ENCODE data around the gene SLC22A16. TPM values are rescaled to one million over a fixed set of nuclear protein-coding genes. Genes with fewer than 3 reads are reported as not detected.
A peak's percentile ranks its signal among the peaks of the same experiment; 100 is the strongest.

SLC22A16 gene
- total RNA-seq, 1 donor from 2014 or later: not detected

GRCh38 chr6:110419028-110419739 is 57.2 kb downstream of the SLC22A16 start:
- no peak overlapping the region for H3K4me3 ChIP-seq
- H3K4me1 ChIP-seq: peaks cover 18% of the 10 kb centered on the region
- intact Hi-C loops (cut with DNase I): no loop called here
- no peak overlapping the region for H3K27ac ChIP-seq
- H3K36me3 ChIP-seq: no peaks in the 10 kb centered on the region
- no peak for DNase-seq (ENCODE audit: extremely low spot score in 2 of 2)
- no peaks in the 10 kb centered on the region for H3K27me3 ChIP-seq
- H3K9me3 ChIP-seq: no peaks in the 10 kb centered on the region
- TF ChIP-seq POLR2A (IDR thresholded peaks at IDR 0.05): no peak
- no peak for TF ChIP-seq POLR2AphosphoS5 (IDR thresholded peaks at IDR 0.05; ENCODE audit: insufficient read depth in 1 of 2, low read depth in 1 of 2)
- no peak for TF ChIP-seq CTCF (IDR thresholded peaks at IDR 0.05)

GRCh38 chr6:110418594-110418993 is 57.8 kb downstream of the SLC22A16 start:
- intact Hi-C loops (cut with DNase I): no loop called here
- Histone ChIP-seq H3K27me3 (no peaks in the 10 kb centered on the region), H3K9me3 (no peaks in the 10 kb centered on the region), H3K4me3 (no peak overlapping the region), H3K36me3 (no peaks in the 10 kb centered on the region), H3K27ac (no peak overlapping the region), H3K4me1 (peaks cover 18% of the 10 kb centered on the region)
- TF ChIP-seq CTCF (IDR thresholded peaks at IDR 0.05) (no peak), POLR2AphosphoS5 (IDR thresholded peaks at IDR 0.05; ENCODE audit: insufficient read depth in 1 of 2, low read depth in 1 of 2) (no peak), POLR2A (IDR thresholded peaks at IDR 0.05) (no peak)
- DNase-seq (ENCODE audit: extremely low spot score in 2 of 2): no peak

GRCh38 chr6:110415086-110415916 is 61.1 kb downstream of the SLC22A16 start, which contains the start of gene DDO:
Gene DDO (minus strand): TSS chr6:110415575. CDS start chr6:110413462, 2,113 bp downstream.
- Histone ChIP-seq H3K4me3 (peak within 1 kb of the TSS; percentile 28 to 36), H3K27me3 (no peaks in the 10 kb centered on the region), H3K36me3 (no peaks in the 10 kb centered on the region), H3K27ac (peak within 1 kb of the TSS; percentile 62), H3K4me1 (peaks cover 18% of the 10 kb centered on the region), H3K9me3 (no peaks in the 10 kb centered on the region)
- DNase-seq (ENCODE audit: extremely low spot score in 2 of 2): no peak
- intact Hi-C loops (cut with DNase I): no loop called here
- TF ChIP-seq POLR2A (IDR thresholded peaks at IDR 0.05): no peak
- TF ChIP-seq CTCF (IDR thresholded peaks at IDR 0.05): no peak
- TF ChIP-seq POLR2AphosphoS5 (IDR thresholded peaks at IDR 0.05; ENCODE audit: insufficient read depth in 1 of 2, low read depth in 1 of 2): peak; percentile 52 to 61

GRCh38 chr6:110414669-110415068 is 61.7 kb downstream of the SLC22A16 start:
- peaks cover 18% of the 10 kb centered on the region for H3K4me1 ChIP-seq
- H3K36me3 ChIP-seq: no peaks in the 10 kb centered on the region
- no peak for DNase-seq (ENCODE audit: extremely low spot score in 2 of 2)
- H3K27ac ChIP-seq: peak overlapping the region; percentile 62
- no peaks in the 10 kb centered on the region for H3K27me3 ChIP-seq
- peak overlapping the region; percentile 28 to 36 for H3K4me3 ChIP-seq
- TF ChIP-seq POLR2AphosphoS5 (IDR thresholded peaks at IDR 0.05; ENCODE audit: insufficient read depth in 1 of 2, low read depth in 1 of 2) (no peak), POLR2A (IDR thresholded peaks at IDR 0.05) (no peak), CTCF (IDR thresholded peaks at IDR 0.05) (no peak)
- H3K9me3 ChIP-seq: no peaks in the 10 kb centered on the region
- intact Hi-C loops (cut with DNase I): no loop called here
